ENCODE measurements around the gene CHCHD10.
"Not testable (repeated sequence)": the region's sequence is repeated elsewhere in the genome, so short reads cannot be mapped to it uniquely, and the experiment has no call there.

The CHCHD10 gene

DNA sequence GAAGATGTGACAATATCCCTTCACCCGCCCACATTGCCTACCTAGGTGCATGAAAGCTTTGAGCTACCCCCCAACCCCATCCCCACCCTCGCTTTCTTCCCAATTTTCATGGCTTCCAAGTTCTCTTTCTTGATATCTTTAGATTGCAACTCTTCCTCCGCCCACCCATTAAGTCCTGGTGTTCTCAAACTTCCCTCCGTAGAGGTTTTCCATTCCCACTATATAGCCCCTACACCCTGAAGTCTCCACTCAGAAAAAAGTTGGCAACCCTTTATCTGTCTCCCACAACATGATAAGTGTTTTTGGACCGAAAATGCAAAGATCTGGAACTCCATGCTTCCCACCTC, 17.4 kb downstream of the CHCHD10 start:
- DNase-seq (ENCODE audit: low read depth in 2 of 2), result no peak

DNA sequence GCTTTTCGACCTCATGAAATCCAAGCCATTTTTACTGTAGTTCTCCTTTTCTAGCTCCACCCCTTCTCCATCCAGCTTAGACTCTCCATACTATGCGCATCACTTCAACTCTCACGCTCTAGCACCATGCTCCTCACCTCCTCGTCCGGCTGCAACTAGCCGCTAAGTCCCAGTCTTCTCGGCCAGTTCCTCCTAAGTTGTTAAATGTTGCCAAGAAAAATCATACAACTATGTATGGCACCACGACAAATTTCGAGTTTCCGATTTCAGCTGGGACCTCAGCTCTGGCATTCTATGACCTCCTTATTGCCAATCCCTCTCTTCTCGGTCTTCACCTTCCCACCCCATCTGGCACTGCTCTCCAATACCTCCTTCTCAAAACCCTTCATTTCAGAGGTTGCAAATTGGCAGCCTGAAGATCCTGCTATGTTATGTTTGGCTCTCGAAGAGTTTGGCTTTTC, 17.9 kb downstream of the CHCHD10 start:
- no peak for DNase-seq (ENCODE audit: low read depth in 2 of 2)

DNA sequence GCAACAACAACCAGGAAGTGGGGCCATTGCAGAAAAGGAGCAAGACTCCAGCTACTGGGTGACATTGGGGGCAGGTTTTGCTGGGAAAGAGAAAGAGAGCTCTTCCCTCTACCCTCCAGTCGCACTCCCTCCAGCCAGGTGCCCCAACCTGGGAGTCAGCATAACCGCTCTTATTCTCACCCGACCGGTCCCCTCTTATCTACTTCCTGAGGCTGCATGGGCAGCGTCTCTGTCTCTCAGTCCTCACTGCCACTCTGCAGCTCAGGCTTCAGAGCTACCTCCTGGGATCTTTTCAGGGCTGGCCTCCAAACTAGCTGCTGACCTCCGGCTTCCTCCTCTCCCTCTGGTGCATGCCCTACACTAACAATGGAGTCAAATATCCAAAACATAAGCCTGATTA, 22.0 kb downstream of the CHCHD10 start:
- DNase-seq (ENCODE audit: low read depth in 2 of 2), result no peak

DNA sequence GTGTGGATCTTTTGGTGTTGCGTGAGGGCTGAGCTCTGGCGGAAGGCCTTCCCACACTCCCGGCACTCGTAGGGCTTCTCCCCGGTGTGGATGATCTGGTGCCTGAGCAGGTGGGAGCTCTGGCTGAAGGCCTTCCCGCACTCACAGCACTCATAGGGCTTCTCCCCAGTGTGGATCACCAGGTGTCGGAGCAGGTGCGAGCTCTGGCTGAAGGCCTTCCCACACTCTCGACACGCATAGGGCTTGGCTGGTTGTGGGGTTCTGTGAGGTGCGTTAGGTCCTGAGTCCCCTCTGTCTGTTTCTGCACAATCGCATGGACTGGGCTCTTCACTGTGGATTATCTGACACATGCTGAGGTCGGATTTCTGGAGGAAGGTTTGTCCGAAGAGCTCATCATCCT, 23.3 kb downstream of the CHCHD10 start:
- DNase-seq (ENCODE audit: low read depth in 2 of 2), result no peak

DNA sequence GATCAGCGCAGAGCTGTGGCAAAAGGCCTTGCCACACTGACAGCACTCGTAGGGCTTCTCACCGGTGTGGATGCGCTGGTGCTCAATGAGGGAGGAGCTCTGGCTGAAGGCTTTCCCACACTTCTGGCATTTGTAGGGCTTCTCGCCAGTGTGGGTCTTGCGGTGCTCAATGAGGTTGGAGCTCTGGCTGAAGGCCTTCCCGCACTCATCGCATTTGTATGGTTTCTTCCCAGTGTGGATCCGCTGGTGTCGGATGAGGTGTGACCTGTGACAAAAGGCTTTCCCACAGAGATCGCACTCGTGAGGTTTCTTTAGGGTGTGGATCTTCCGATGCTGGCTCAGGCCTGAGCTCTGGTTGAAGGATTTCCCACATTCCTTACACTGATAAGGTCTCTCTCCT, 23.8 kb downstream of the CHCHD10 start:
- DNase-seq (ENCODE audit: low read depth in 2 of 2), result no peak

DNA sequence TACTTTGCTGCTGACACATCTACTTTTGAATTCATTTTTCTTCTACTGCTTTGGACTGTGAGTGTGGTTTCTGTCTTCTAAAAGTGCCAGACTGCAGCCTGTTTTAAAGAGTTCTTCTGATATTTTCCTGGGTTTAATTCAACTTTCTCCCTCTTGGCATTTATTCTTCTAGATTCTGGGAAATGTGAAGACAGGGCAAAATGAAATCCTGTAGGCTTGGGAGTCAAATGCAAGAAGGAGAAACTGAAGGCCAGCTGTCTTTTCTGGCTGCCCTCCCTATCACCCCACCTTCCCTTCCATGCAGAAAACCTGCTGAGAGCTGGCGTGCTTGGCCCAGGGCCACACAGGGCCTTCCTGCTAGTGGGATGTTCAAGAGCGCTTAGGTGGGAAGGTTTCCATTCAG, 24.5 kb downstream of the CHCHD10 start:
- DNase-seq (ENCODE audit: low read depth in 2 of 2), result no peak

DNA sequence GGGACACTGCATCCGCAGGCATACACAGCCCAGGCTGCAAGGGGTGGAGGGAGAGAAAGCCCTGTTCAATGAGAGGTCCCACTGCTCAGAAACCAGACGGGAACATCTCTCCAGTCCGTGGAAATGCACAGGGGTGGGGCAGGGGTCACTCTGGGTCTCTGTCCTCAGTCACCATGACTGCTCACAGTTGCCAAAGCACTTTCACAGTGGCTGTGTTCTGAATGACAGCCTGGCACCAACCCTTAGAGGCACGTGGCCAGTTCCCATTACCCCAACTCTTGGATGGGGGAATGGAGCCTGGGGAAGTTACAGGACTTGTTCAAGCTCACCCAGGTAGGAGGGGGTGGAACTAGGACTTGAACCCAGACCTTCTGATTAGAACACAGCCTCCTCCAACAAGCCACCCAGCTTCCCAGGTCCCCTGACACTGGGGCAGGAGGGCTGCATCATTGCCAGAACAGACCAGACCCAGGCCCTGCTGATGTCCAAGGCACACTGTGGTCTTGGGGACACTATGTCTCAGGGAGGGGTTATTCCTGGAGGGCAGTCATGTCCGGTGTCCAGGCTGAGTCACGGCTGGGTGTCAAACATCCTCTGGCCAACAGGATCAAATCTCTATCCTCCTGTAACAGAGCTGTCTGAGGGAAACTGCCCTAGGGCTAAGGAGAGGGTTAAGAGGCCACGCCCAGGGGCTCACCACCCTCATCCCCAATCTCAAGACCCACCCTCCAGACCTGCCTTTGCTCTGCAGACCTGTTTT, 25.1 kb downstream of the CHCHD10 start:
- no peak for DNase-seq (ENCODE audit: low read depth in 2 of 2)

DNA sequence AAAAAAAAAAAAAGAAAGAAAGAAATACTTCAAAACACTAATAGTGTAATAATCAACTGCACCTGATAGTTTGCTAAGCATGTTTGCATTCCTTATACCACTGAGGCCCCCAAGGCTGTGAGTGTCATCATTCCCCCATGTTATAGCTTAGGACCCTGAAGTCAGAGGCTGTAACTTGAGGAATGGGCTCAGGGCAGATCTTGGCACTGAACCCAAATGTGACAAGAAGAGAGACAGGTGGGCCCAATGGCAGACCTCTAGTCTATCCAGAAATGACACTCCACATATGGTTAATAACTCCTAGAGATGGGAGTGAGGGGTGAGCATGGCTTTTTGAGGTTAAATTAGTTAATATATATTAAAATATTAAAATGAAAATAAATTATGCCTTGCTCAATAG, 30.1 kb downstream of the CHCHD10 start:
- DNase-seq (ENCODE audit: low read depth in 2 of 2), result no peak

DNA sequence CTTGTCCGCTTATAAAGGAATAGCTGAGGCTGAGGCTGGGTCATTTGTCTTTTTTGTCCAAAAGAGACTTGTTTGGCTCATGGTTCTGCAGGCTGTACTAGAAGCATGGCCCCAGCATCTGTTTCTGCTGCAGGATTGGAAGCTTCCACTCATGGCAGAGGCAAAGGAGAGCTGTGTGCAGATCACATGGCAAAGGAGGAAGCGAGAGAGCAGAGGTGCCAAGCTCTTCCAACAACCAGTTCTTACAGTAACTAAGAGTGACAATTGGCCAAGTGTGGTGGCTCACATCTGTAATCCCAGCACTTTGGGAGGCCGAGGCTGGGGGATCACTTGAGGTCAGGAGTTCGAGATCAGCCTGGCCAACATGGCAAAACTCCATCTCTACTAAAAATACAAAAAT, 39.7 kb downstream of the CHCHD10 start:
- not testable (repeated sequence) for DNase-seq (ENCODE audit: low read depth in 2 of 2)

DNA sequence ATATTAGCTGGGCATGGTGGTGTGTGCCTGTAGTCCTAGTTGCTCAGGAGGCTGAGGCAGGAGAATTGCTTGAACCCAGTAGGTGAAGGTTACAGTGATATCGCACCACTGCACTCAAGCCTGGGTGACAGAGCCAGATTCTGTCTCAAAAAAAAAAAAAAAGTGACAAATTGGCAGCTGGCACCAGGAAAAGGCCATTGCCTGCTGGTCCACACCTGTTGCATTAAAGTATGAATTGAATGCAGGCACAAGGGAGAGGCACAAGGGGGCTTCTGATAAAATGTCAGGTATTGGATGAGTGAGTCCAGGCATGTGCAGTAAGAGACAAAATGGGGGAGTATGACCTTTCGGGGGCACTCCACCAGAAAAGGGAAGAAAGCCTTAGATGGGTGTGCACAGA, 45.0 kb downstream of the CHCHD10 start:
- DNase-seq (ENCODE audit: low read depth in 2 of 2), result no peak

DNA sequence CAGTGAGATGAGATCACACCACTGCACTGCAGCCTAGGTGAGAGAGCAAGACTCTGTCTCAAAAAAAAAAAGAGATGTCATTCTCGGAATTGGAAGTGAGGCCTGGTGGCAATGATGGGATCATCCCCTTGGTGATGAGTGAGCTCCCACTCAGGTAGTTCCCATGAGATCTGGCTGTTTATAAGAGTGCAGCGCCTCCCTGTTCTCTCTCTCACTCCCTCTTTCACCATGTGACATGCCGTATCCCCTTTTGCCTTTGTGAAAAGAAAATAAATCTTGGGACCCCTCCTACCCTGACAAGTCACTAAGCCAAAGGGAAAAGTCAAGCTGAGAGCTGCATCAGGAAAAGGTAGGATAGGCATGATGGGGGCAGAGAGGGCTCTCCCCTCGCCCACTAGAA, 45.6 kb downstream of the CHCHD10 start:
- no peak for DNase-seq (ENCODE audit: low read depth in 2 of 2)

DNA sequence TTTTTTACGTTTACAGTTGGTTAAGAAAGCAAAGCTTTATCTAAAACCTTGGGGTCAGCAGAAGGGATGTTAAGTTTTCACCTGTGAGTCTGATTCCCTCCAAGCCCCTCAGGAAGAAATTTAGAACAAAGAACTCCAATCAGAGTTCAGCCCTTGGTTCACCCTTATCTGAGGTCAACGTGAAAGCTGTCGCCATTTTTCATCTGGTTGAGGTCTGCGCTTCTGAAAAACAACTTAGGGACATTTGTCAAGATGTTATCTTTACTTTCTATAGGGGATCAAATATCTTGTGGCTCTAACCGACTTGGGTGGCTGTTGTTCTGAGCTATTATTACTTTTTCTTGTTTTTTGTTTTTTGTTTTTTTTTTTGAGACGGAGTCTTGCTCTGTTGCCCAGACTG, 46.9 kb downstream of the CHCHD10 start:
- no peak for DNase-seq (ENCODE audit: low read depth in 2 of 2)

DNA sequence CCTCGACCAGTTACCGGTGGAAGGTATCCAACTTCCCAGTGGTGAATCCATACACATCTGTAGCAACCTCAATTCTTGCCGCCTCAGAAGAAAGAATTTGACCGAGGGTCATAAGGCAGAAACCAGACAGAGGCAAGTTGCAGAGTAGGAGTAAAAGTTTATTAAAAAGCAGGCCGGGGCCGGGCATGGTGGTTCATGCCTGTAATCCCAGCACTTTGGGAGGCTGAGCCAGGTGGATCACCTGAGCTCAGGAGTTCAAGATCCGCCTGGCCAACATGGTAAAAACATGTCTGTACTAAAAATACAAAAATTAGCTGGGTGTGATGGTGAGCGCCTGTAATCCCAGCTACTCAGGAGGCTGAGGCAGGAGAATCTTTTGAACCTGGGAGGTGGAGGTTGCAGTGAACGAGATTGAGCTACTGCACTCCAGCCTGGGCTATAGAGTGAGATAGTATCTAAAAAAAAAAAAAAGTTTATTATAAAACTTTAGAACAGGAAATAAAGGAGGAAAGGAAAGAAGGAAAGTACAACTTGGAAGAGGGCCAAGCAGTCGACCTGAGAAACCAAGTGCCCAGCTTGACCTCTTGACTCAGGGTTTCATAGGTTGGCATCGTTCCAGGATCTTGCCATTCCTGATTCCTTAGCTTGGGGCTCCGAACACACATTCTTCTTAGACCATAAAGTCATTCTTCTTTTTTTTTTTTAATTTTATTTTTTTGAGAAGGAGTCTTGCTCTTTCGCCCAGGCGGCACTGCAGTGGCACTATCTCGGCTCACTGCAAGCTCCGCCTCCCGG, 49.2 kb downstream of the CHCHD10 start:
- no peak for DNase-seq (ENCODE audit: low read depth in 2 of 2)

DNA sequence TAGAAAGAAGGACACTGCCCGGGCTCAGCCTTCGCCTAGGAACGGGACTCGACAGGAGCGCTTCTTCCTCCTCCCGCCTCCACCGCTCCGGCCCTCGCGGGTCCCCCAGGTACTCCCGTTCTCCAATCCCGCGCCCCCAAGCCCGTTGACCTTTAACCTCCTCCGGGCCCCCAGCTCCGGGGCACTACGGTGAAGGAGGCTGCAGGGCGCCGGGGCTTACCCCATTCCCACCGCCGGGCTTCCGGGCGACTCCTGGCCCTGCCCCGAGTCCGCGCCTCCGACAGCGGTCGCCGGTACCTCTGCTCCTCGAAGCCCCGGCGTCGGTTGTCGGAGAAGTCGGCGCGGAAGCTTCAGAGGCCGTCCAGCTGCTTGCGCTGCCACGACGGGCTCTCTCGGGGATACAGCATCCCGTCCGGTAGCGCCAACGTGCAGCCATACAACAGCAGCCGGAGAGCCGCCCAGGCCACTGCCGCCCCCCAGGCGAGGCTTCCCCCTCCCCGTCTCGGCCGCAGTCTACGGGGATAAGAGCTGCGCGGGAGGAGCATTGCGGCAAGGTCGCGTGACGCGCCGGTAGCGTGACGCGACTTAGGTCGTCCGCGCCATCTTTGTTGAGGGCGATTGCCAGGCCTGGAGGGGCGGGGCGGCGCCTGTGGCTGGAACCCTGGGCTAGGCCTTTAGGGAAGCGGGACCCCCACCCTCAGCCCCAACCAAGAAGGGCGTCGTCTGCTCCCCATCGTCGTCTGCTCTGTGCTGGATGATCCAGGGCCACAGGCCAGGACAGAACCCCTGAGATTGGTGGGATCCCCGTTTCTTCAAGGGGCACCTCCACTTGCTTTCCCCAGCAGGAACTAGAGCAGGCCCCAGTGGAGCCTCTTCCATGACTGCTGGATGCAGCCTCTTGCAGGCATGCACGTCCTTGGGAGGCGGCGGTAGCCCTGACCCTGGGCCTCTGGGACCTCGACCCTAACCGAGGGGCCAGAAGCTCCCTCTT, 50.7 kb downstream of the CHCHD10 start:
- DNase-seq (ENCODE audit: low read depth in 2 of 2), result peak; percentile 71 to 74
